Left lung (tissue), 10 donors: Measurements from ENCODE around the gene CNOT6L. TPM values are rescaled to one million over a fixed set of nuclear protein-coding genes. Genes with fewer than 3 reads are reported as not detected.
A peak's percentile ranks its signal among the peaks of the same experiment; 100 is the strongest.

Source experiments
- ATAC-seq: fragments of 200-7000 bp; cut with Tn5 transposase; one replicate; pipeline ENCODE4 v1.9.1; 2020; ENCODE audit warnings: moderate library complexity
- DNase-seq, 4 donors: peaks; one replicate each; pipeline ENCODE4 v3.0.0-alpha.2; 2013 to 2020
- H3K27ac ChIP-seq, 2 donors: fragments of 200-600 bp; sonication (generic) in 1 of 2; one replicate each; pipeline versions ENCODE4 v1.5.0 to v1.8.0; 2020 to 2021
- H3K27me3 ChIP-seq, 2 donors: fragments of 200-600 bp; sonication (generic) in 1 of 2; one replicate each; pipeline versions ENCODE4 v1.5.0 to v1.8.0; 2020 to 2021
- H3K36me3 ChIP-seq, 2 donors: fragments of 200-600 bp; sonication (generic) in 1 of 2; one replicate each; pipeline versions ENCODE4 v1.5.0 to v1.8.0; 2020 to 2021
- H3K4me1 ChIP-seq, 2 donors: fragments of 200-600 bp; one replicate each; pipeline ENCODE4 v1.8.0; 2021
- H3K4me3 ChIP-seq, 2 donors: fragments of 200-600 bp; sonication (generic) in 1 of 2; one replicate each; pipeline versions ENCODE4 v1.5.0 to v1.8.0; 2020 to 2021; ENCODE audit warnings: mild to moderate bottlenecking in 1 of 2
- H3K9me3 ChIP-seq, 2 donors: fragments of 200-600 bp; sonication (generic) in 1 of 2; one replicate each; pipeline versions ENCODE4 v1.5.0 to v1.8.0; 2020 to 2021
- intact Hi-C, 2 donors: fragments of 100-400 bp; cut with DNase I; formaldehyde crosslinking; loops; one replicate each; pipeline versions ENCODE4 v1.11.2 to v1.14.2; 2022
- polyA plus RNA-seq, 6 donors: library from polyadenylated mRNA; unstranded; fragments of 120-200 nt; gene quantifications; one replicate each; pipeline ENCODE4 v1.2.1, GENCODE V29; 2013; ENCODE audit not compliant: insufficient read length in 6 of 6
- total RNA-seq, 2 donors: library from RNA; stranded (reverse); fragmentation: NEBNext Ultra II Directional; extraction: Animal tissue kit (Norgen Biotek cat#: 25700); gene quantifications; one replicate each; pipeline ENCODE4 v1.2.1, GENCODE V29; 2021
- TF ChIP-seq, protein P1 (sequence below), 2 donors: fragments of 200-600 bp; sonication (generic) in 1 of 2; IDR thresholded peaks; one replicate each; pipeline versions ENCODE4 v1.5.0 to v1.8.0; 2021; ENCODE audit warnings: antibody characterized with exemption in 2 of 2
- donor health status: DM: no; HTN: yes; CAD: no.
- donor health status: DM: no; HTN: no; CAD: no.

Gene CNOT6L
- total and polyA plus RNA-seq, 8 donors: 29.8 to 43.5 (median 34.0) TPM

DNA sequence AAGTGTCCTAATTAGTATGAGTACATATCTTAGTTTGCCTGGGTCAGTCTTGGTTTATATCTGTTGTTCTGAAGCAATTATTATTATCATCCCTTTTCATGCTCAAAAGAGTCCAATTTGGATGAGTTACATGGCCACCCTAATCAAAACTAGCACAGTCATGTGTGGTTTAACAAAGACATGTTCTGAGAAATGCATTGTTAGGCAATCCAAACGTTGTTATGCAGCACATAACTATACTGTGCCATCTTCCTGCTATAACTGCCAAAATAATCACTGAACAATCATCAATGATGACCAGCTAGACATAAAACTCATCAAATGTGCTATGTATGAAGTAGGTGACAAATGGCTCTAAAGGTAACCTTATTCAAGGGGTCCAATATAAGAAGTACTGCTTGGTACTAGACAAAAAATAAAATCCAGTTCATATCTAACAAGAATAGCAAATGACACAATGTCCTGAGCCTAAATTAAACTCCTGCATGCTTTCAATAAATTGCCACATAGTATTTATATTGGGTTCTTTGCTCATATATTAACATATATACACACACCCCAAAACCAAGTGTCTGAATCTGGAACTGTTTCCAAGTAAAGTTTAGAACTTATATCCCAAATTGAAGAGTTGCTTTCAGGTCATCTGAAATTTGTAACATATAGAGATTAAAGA, 41.9 kb downstream of the CNOT6L start:
- peaks cover 0 to 11% of the 10 kb centered on the region in 2 donors for H3K4me1 ChIP-seq
- no peak overlapping the region for H3K4me3 ChIP-seq
- H3K27me3 ChIP-seq: no peaks in the 10 kb centered on the region
- ATAC-seq (peak; percentile 34), DNase-seq (no peak)
- intact Hi-C loops: no loop called here
- H3K27ac ChIP-seq: peak overlapping the region in 1 of 2 donors; percentile 14
- no peaks in the 10 kb centered on the region for H3K9me3 ChIP-seq
- H3K36me3 ChIP-seq: peaks cover 0 to 17% of the 10 kb centered on the region in 2 donors
- TF ChIP-seq, protein P1, sequence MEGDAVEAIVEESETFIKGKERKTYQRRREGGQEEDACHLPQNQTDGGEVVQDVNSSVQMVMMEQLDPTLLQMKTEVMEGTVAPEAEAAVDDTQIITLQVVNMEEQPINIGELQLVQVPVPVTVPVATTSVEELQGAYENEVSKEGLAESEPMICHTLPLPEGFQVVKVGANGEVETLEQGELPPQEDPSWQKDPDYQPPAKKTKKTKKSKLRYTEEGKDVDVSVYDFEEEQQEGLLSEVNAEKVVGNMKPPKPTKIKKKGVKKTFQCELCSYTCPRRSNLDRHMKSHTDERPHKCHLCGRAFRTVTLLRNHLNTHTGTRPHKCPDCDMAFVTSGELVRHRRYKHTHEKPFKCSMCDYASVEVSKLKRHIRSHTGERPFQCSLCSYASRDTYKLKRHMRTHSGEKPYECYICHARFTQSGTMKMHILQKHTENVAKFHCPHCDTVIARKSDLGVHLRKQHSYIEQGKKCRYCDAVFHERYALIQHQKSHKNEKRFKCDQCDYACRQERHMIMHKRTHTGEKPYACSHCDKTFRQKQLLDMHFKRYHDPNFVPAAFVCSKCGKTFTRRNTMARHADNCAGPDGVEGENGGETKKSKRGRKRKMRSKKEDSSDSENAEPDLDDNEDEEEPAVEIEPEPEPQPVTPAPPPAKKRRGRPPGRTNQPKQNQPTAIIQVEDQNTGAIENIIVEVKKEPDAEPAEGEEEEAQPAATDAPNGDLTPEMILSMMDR (IDR thresholded peaks at IDR 0.05): no peak

DNA sequence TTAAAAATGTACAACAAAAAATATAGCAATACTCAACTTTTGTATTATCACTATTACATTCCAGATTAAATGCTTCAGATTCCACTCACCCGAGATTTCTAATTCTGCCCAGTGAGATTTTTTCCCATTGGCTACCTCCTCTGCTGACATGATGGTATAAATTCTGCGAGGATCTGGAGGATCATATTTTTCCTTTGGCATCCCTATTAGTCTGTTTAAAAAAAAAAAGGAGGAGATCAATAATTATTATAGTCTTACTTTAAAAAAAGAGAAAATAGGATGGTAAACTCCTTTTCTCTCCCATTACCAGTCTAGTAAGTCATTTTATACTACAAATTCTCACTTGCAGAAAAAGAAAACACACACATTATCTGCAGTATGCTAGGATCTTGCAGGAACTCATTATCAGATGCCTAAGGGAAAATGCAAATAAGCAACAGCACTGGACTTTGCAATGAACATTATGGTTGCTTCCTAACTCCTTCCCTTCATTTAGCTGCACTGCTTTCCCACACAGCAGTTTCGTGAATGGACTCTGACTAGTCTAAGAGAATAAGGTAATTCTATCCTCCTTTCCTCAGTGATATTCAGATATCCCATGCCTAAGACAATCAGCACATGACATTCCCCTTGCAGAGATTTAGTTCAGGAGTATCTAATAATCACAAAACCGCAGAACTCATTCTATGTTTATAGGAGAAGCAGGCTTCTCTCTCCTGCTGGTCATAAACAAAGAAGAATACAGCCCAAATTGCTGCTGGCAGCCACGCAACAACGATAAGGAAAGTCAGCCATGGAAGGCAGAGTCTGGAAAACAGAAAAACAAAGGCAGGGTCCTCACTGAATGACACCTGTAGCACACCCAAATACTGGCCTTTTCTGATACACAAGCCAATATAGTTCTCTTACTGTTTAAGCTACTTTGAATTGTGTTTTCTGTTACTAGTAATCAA, 42.7 kb downstream of the CNOT6L start:
- H3K9me3 ChIP-seq: no peaks in the 10 kb centered on the region
- intact Hi-C loops: no loop called here
- peaks cover 0 to 11% of the 10 kb centered on the region in 2 donors for H3K4me1 ChIP-seq
- TF ChIP-seq, protein P1 (IDR thresholded peaks at IDR 0.05): no peak
- DNase-seq (peak in 1 of 4 donors; percentile 30), ATAC-seq (no peak)
- peak overlapping the region in 1 of 2 donors; percentile 14 for H3K27ac ChIP-seq
- H3K27me3 ChIP-seq: no peaks in the 10 kb centered on the region
- H3K4me3 ChIP-seq: no peak overlapping the region
- H3K36me3 ChIP-seq: peaks cover 0 to 25% of the 10 kb centered on the region in 2 donors

DNA sequence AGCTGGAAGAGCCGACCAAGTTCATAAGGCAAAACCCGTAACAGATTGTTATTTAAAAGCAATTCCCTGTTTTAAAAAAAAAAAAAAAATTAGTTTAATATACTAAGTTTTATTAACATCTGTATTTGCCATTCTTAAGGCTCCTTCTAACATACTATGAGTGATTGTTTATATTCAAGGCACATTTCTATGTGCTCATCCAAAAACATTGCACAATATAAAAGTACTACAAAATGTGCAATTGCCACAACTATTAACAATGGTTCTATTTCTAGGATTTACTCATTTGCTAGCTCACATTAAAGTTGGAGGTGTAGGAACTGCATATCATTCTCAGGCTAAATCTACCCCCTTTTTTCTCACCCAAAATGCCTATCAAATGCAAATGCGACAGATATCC, 46.1 kb downstream of the CNOT6L start:
- H3K9me3 ChIP-seq: no peaks in the 10 kb centered on the region
- H3K4me1 ChIP-seq: peaks cover 0 to 11% of the 10 kb centered on the region in 2 donors
- no peak overlapping the region for H3K27ac ChIP-seq
- peak in 1 of 4 donors; percentile 32 for DNase-seq
- H3K36me3 ChIP-seq: peaks cover 0 to 32% of the 10 kb centered on the region in 2 donors
- ATAC-seq: no peak
- TF ChIP-seq, protein P1 (IDR thresholded peaks at IDR 0.05): no peak
- H3K4me3 ChIP-seq: no peak overlapping the region
- no peaks in the 10 kb centered on the region for H3K27me3 ChIP-seq
- intact Hi-C loops: no loop called here

DNA sequence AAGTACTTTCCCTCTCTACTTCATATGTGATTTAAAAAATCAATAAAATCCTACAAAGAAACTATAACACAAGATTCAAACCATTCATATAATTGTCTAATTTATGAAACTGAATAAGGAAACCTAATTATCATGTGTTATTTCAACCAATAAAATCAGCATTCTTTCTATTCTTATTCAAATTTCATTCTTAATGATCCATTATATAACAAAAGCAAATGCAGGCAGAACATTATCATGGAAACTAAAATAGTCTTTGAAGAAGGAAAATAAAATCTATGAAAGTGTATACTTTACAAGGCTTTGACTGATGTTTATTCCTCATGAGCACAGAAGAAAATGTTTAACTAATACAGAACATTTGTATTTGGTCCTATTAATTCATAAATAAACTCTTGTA, 47.6 kb downstream of the CNOT6L start:
- peaks cover 0 to 32% of the 10 kb centered on the region in 2 donors for H3K36me3 ChIP-seq
- no peaks in the 10 kb centered on the region for H3K9me3 ChIP-seq
- intact Hi-C loops: no loop called here
- no peaks in the 10 kb centered on the region for H3K27me3 ChIP-seq
- H3K4me3 ChIP-seq: no peak overlapping the region
- TF ChIP-seq, protein P1 (IDR thresholded peaks at IDR 0.05): no peak
- H3K4me1 ChIP-seq: peaks cover 0 to 3% of the 10 kb centered on the region in 2 donors
- no peak overlapping the region for H3K27ac ChIP-seq
- no peak for DNase-seq
- ATAC-seq: no peak

DNA sequence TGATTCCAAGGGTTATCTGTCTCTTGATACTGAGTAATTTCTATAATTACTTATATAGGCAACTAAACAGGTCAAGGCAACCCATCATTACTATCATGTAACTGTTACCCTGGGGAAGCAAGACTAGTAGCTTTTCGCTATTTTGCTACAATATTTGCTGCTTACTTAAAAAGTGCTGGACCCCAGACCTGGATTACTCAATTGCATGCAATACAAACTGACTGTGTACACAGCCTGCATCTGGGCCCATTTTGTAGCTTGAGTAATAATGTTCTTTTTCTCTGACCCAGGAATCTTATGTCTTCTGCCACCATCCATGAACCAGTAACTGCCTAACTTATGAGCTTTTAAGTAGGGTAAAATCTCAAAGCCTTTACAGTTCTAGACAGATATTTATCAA, 53.4 kb downstream of the CNOT6L start:
- H3K27ac ChIP-seq: no peak overlapping the region
- H3K4me1 ChIP-seq: no peaks in the 10 kb centered on the region
- ATAC-seq (no peak), DNase-seq (no peak)
- intact Hi-C loops: no loop called here
- H3K4me3 ChIP-seq: no peak overlapping the region
- H3K36me3 ChIP-seq: peaks cover 0 to 7% of the 10 kb centered on the region in 2 donors
- no peaks in the 10 kb centered on the region for H3K27me3 ChIP-seq
- peaks cover 0 to 19% of the 10 kb centered on the region in 2 donors for H3K9me3 ChIP-seq
- TF ChIP-seq, protein P1 (IDR thresholded peaks at IDR 0.05): no peak
